ENCODE measurements around the gene KRT12. TPM values are rescaled to one million over a fixed set of nuclear protein-coding genes. Genes with fewer than 3 reads are reported as not detected.

Gene KRT12
- total RNA-seq, 2 experiments from 2014 or later: not detected

DNA sequence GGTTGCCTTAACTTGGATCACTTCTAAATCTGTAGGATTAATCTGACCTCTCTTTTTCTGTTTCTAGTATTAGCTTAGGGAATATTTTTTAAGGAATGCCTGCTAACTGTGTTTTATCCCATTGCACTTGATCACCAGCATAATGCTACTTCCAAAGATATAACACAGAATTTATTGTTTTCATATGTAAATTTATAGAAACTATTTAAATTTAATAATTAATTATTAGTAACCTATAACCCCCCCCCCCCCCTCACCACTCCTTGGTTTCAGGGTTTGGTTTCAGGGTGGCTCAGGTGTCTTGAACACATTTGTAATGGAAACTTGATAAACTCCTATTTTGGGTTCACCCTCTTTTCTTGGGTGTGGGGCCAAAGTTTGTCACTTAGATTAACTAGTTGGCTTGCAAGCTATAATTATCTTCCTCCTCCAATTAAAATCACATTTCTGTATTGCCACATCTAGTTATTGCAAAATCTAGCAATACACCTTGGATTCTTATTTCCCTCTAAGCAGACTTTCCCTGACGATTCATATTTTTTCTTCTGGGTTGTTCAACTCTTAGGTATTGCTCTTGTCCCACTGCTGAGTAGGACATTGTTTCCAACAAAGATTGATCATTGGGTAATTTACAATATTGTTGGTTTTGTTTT is 18.3 kb downstream of the KRT12 start:
- Mint-ChIP-seq H3K9me3 (no peaks in the 10 kb centered on the region), H3K4me1 (no peaks in the 10 kb centered on the region), H3K27ac (no peak overlapping the region), H3K36me3 (ENCODE audit: low read depth) (no peaks in the 10 kb centered on the region), H3K4me3 (no peak overlapping the region), H3K27me3 (peaks cover 47% of the 10 kb centered on the region)
- POLR2A ChIA-PET: no interaction called here
- DNase-seq: no peak
- CTCF ChIA-PET: interaction anchor here (0.9 kb wide), 1 partner anchor 814 kb away, joined by 3 read pairs; no protein-coding TSS in a partner anchor

DNA sequence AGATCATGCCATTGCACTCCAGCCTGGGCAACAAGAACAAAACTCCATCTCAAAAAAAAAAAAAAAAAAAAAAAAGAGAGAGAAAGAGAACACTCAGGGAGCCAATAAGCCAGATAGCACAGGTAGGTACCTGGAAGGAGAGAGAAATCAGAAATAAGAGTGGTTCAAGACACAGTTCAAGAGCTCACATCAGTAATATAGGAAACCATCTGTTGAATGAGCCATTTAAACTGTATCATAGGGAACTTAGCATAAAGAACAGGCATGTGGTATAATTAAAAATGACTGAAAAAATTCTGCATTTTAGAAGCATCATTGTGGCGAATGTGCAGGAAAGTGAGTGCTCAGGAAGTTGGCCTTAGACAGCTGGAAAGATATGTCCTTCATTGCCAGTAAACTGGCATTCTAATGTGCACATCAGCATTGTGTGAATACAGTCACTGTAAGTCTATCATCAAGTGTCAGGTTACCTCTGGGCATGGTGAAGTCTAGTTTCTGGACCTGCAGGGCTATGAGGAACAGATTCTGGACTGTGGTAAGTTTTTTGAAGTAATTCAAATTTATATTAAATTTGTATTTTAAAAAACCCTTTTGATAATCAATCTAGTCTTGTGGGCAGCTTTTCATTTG is 20.4 kb downstream of the KRT12 start:
- Mint-ChIP-seq H3K27me3 (peaks cover 37% of the 10 kb centered on the region), H3K36me3 (ENCODE audit: low read depth) (no peaks in the 10 kb centered on the region), H3K9me3 (no peaks in the 10 kb centered on the region), H3K4me1 (no peaks in the 10 kb centered on the region), H3K4me3 (no peak overlapping the region), H3K27ac (no peak overlapping the region)
- no peak for DNase-seq
- CTCF ChIA-PET: interaction anchor here (1.0 kb wide), 1 partner anchor 816 kb away, joined by 4 read pairs; no protein-coding TSS in a partner anchor
- POLR2A ChIA-PET: no interaction called here

DNA sequence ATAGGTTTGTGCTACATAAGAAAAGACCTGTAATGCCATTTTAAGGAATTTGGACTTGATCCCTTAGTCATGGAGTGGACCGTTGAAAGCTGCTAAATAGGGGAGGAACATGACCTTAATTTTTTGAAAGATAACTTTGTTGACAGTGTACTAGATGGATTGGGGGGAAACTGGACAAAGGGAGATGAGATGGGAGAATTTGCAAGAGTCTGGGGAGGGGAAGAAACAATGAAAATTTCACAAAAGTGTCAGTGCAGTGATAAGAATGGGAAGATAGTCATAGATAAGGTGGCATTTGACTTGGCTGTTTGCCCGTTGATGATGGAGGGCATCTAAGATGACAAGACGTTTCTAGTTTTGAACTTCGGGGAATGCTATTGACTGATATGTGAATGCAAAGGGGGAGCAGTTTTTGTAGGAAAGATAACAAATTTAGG is 22.3 kb downstream of the KRT12 start:
- POLR2A ChIA-PET: no interaction called here
- Mint-ChIP-seq H3K9me3 (no peaks in the 10 kb centered on the region), H3K27ac (no peak overlapping the region), H3K4me1 (no peaks in the 10 kb centered on the region), H3K4me3 (no peak overlapping the region), H3K36me3 (ENCODE audit: low read depth) (no peaks in the 10 kb centered on the region), H3K27me3 (peaks cover 32% of the 10 kb centered on the region)
- no peak for DNase-seq
- CTCF ChIA-PET: no interaction called here

GRCh38 chr17:40843242-40843641 is 23.8 kb downstream of the KRT12 start:
- Mint-ChIP-seq H3K27ac (no peak overlapping the region), H3K4me1 (no peaks in the 10 kb centered on the region), H3K36me3 (ENCODE audit: low read depth) (no peaks in the 10 kb centered on the region), H3K4me3 (no peak overlapping the region), H3K27me3 (peaks cover 28% of the 10 kb centered on the region), H3K9me3 (no peaks in the 10 kb centered on the region)
- no peak for DNase-seq
- ChIA-PET CTCF (no interaction called here), POLR2A (no interaction called here)

DNA sequence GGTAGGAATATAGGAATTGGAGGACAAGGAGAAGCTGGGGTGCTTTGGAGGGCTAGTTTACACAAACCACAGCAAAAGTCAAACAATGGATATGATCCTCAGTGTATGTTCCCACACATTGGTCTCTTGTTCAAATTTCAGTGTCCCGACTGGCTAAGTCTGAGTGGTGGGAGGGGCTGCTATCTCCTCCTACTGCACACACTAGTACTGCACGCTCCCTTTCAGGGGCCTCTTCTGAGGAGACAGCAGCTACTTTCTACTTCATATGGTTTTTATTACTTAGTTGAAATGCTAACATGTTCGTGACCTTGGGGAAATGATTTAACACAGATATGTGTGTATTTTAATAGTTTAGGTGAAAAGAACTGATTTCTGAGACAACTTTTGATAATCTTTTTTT is 25.8 kb downstream of the KRT12 start:
- peaks cover 19% of the 10 kb centered on the region for H3K27me3 Mint-ChIP-seq
- H3K9me3 Mint-ChIP-seq: no peaks in the 10 kb centered on the region
- CTCF ChIA-PET: no interaction called here
- no peaks in the 10 kb centered on the region for H3K36me3 Mint-ChIP-seq (ENCODE audit: low read depth)
- H3K27ac Mint-ChIP-seq: no peak overlapping the region
- POLR2A ChIA-PET: no interaction called here
- no peak overlapping the region for H3K4me3 Mint-ChIP-seq
- DNase-seq: no peak
- no peaks in the 10 kb centered on the region for H3K4me1 Mint-ChIP-seq

GRCh38 chr17:40839194-40839593 is 27.8 kb downstream of the KRT12 start:
- no peaks in the 10 kb centered on the region for H3K36me3 Mint-ChIP-seq (ENCODE audit: low read depth)
- H3K4me3 Mint-ChIP-seq: no peak overlapping the region
- H3K4me1 Mint-ChIP-seq: no peaks in the 10 kb centered on the region
- CTCF ChIA-PET: no interaction called here
- H3K27ac Mint-ChIP-seq: no peak overlapping the region
- POLR2A ChIA-PET: no interaction called here
- DNase-seq: no peak
- H3K27me3 Mint-ChIP-seq: peaks cover 1% of the 10 kb centered on the region
- no peaks in the 10 kb centered on the region for H3K9me3 Mint-ChIP-seq

DNA sequence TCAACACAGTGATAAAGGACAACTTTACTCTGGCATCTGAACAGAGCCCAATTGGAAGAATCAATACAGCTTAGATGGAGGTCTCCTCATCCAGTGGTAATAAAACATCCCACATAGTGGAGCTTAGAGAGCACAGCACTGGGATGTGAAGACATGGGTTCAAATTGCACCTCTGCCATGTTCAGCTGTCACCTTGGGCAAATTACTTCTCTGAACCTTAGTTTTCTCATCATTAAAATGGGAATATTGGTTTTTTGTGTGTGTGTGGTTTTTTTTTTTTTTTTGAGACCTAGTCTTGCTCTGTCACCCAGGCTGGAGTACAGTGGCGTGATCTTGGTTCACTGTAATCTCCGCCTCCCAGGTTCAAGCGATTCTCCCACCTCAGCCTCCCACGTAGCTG is 31.0 kb downstream of the KRT12 start:
- ChIA-PET CTCF (no interaction called here), POLR2A (no interaction called here)
- Mint-ChIP-seq H3K4me1 (peaks cover 3% of the 10 kb centered on the region), H3K9me3 (no peaks in the 10 kb centered on the region), H3K4me3 (no peak overlapping the region), H3K36me3 (ENCODE audit: low read depth) (no peaks in the 10 kb centered on the region), H3K27ac (no peak overlapping the region), H3K27me3 (no peaks in the 10 kb centered on the region)
- no peak for DNase-seq

- Mint-ChIP-seq H3K4me3 (no peak overlapping the region), H3K4me1 (peaks cover 3% of the 10 kb centered on the region), H3K9me3 (no peaks in the 10 kb centered on the region), H3K27me3 (no peaks in the 10 kb centered on the region), H3K27ac (no peak overlapping the region), H3K36me3 (ENCODE audit: low read depth) (no peaks in the 10 kb centered on the region)
- CTCF ChIA-PET: no interaction called here
- no peak for DNase-seq
- POLR2A ChIA-PET: interaction anchor here (1.4 kb wide), 1 partner anchor 15 kb away, joined by 5 read pairs; no protein-coding TSS in a partner anchor
These were observed 33.1 kb downstream of the KRT12 start for GRCh38 chr17:40833882-40834281.

- DNase-seq: no peak
- Mint-ChIP-seq H3K27me3 (no peaks in the 10 kb centered on the region), H3K4me3 (no peak overlapping the region), H3K4me1 (peaks cover 7% of the 10 kb centered on the region), H3K9me3 (no peaks in the 10 kb centered on the region), H3K36me3 (ENCODE audit: low read depth) (no peaks in the 10 kb centered on the region), H3K27ac (no peak overlapping the region)
- CTCF ChIA-PET: interaction anchor here (1.2 kb wide), 1 partner anchor 14 kb away, joined by 3 read pairs; no protein-coding TSS in a partner anchor
- POLR2A ChIA-PET: interaction anchor here (1.4 kb wide), 1 partner anchor 14 kb away, joined by 5 read pairs; no protein-coding TSS in a partner anchor
These were observed 34.2 kb downstream of the KRT12 start for GRCh38 chr17:40832840-40833239.

GRCh38 chr17:40830085-40830776 is 36.8 kb downstream of the KRT12 start:
- peaks cover 5% of the 10 kb centered on the region for H3K27me3 Mint-ChIP-seq
- H3K36me3 Mint-ChIP-seq (ENCODE audit: low read depth): no peaks in the 10 kb centered on the region
- no peaks in the 10 kb centered on the region for H3K9me3 Mint-ChIP-seq
- ChIA-PET POLR2A (no interaction called here), CTCF (no interaction called here)
- H3K27ac Mint-ChIP-seq: no peak overlapping the region
- peaks cover 16% of the 10 kb centered on the region for H3K4me1 Mint-ChIP-seq
- DNase-seq: no peak
- no peak overlapping the region for H3K4me3 Mint-ChIP-seq

- H3K4me3 Mint-ChIP-seq: no peak overlapping the region
- ChIA-PET CTCF (no interaction called here), POLR2A (no interaction called here)
- no peak overlapping the region for H3K27ac Mint-ChIP-seq
- H3K27me3 Mint-ChIP-seq: peaks cover 5% of the 10 kb centered on the region
- peaks cover 20% of the 10 kb centered on the region for H3K4me1 Mint-ChIP-seq
- no peaks in the 10 kb centered on the region for H3K36me3 Mint-ChIP-seq (ENCODE audit: low read depth)
- DNase-seq: no peak
- H3K9me3 Mint-ChIP-seq: no peaks in the 10 kb centered on the region
These were observed 38.5 kb downstream of the KRT12 start for GRCh38 chr17:40828454-40829044.

DNA sequence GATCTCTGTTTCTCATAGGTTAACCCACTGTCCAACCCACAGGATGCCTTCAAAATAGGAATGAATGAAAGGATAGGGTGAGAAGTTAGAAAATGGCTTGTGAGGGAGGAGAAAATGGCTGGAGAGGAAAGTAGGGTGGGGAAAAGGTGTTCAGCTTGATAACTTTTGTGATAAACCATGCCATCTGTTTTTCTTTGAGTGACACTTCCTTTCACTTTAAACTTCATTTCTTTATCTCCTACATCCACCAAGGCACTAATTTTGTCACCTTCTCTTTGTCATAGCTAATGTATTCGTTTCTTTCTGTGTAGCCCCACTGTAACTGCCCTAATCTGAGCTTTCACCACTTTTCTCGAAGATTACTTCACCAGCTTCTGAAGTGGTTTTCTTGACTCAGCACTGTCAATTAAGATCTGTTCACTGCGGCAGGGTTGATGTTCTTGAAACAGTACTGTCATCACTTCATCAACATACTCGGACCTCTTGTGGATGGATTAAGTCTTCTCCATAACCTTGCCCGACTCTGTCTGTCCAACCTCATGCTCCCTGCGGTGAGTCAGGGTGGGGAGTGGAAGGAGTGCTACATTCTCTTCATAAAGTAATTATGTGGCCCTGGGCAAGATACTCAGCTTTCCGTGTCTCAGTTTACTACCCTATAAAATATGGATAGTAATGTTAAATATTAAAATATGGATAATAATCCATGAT is 39.1 kb downstream of the KRT12 start:
- ChIA-PET POLR2A (no interaction called here), CTCF (no interaction called here)
- H3K9me3 Mint-ChIP-seq: no peaks in the 10 kb centered on the region
- H3K27me3 Mint-ChIP-seq: peaks cover 5% of the 10 kb centered on the region
- no peak overlapping the region for H3K27ac Mint-ChIP-seq
- H3K4me1 Mint-ChIP-seq: peaks cover 18% of the 10 kb centered on the region
- H3K4me3 Mint-ChIP-seq: no peak overlapping the region
- no peak for DNase-seq
- no peaks in the 10 kb centered on the region for H3K36me3 Mint-ChIP-seq (ENCODE audit: low read depth)

DNA sequence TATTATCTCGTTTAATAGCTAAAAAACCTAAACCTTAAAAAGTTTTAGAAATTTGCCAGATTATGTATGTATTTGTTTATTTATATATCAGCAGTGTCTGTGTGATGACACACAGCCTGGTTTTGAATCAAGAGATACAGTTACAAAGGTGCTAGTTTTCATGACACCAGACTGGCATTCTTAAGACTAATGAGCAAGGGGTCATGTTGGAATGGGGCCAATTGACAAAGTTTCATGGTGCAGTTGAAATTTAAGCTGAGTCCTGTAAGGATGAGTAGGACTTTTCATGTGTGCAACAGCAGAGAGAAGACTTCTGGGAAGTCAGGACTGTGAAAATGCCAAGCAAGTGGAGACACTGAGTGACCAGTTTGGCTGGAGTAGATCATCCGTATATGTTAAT is 41.4 kb downstream of the KRT12 start:
- ChIA-PET CTCF (interaction anchor here (0.8 kb wide), 1 partner anchor 179 kb away, joined by 3 read pairs; no protein-coding TSS in a partner anchor), POLR2A (no interaction called here)
- Mint-ChIP-seq H3K27me3 (peaks cover 5% of the 10 kb centered on the region), H3K4me1 (peaks cover 22% of the 10 kb centered on the region), H3K9me3 (no peaks in the 10 kb centered on the region), H3K27ac (no peak overlapping the region), H3K4me3 (no peak overlapping the region), H3K36me3 (ENCODE audit: low read depth) (no peaks in the 10 kb centered on the region)
- DNase-seq: no peak

Data from activated CD4-positive, alpha-beta memory T cell treated with anti-CD3 and anti-CD28 coated beads, Interleukin-2, amount 10 ng/mL, durations not matched to agents 7 days and 5 days (primary cell).